ENCODE results near the gene ABHD16B. TPM values are rescaled to one million over a fixed set of nuclear protein-coding genes. Genes with fewer than 3 reads are reported as not detected.

The ABHD16B gene
- total and polyA plus RNA-seq, 2 of the 13 experiments (the other 11 are each of a cell fraction or from before 2014, with no cell fraction given) = not detected

DNA sequence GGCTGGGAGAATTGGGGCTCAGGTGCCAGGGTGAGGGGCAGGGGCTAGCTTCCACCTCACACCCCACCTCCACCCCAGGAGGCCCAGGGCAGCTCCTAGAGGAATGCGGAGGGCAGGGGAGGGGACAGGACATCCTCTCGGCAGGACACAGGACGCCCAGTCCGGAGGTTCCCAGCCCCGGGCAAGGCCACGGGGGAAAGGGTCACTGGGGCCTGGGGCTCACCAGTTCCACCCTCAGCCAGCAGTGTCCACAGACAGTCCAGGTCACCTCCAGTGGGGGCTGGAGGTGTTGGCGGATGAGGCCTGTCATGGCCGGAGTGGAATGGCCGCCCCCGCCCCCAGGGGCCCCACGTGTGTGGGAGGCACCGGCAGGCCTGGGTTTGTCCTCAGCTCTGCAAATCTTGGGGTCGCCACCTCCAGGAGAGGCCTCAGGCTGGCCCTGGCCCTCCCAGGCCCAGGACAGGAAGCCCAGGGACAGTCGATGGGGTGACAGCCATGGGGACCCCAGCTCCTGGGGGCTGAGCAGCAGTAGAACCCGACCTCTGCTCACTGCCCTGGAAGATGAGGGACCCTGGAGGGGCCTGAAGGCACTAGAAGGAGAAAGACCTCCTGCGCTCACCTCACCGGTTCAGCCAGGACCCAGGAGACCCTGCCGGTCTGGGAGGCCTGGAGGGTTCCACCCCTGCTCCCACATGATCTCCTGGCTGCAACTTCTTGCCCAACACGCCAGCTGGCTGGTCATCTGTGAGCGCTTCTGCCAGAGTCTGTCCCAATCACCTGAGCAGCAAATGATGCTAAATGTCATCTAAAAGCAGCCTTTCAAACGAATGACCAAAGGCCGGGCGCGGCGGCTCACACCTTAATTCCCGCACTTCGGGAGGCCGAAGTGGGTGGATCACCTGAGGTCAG is 13.0 kb upstream of the ABHD16B start (continued):
- TF ChIP-seq, protein P1, sequence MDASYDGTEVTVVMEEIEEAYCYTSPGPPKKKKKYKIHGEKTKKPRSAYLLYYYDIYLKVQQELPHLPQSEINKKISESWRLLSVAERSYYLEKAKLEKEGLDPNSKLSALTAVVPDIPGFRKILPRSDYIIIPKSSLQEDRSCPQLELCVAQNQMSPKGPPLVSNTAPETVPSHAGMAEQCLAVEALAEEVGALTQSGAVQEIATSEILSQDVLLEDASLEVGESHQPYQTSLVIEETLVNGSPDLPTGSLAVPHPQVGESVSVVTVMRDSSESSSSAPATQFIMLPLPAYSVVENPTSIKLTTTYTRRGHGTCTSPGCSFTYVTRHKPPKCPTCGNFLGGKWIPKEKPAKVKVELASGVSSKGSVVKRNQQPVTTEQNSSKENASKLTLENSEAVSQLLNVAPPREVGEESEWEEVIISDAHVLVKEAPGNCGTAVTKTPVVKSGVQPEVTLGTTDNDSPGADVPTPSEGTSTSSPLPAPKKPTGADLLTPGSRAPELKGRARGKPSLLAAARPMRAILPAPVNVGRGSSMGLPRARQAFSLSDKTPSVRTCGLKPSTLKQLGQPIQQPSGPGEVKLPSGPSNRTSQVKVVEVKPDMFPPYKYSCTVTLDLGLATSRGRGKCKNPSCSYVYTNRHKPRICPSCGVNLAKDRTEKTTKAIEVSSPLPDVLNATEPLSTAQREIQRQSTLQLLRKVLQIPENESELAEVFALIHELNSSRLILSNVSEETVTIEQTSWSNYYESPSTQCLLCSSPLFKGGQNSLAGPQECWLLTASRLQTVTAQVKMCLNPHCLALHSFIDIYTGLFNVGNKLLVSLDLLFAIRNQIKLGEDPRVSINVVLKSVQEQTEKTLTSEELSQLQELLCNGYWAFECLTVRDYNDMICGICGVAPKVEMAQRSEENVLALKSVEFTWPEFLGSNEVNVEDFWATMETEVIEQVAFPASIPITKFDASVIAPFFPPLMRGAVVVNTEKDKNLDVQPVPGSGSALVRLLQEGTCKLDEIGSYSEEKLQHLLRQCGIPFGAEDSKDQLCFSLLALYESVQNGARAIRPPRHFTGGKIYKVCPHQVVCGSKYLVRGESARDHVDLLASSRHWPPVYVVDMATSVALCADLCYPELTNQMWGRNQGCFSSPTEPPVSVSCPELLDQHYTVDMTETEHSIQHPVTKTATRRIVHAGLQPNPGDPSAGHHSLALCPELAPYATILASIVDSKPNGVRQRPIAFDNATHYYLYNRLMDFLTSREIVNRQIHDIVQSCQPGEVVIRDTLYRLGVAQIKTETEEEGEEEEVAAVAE (CRISPR knock-in tag; IDR thresholded peaks at IDR 0.05; ENCODE audit: borderline replicate concordance) = no peak
- peak; percentile 26; the same call in 1 of the 2 replicates for TF ChIP-seq TBX2 (CRISPR knock-in tag; IDR thresholded peaks at IDR 0.05; ENCODE audit: borderline replicate concordance)
- TF ChIP-seq TEAD2 (CRISPR knock-in tag; IDR thresholded peaks at IDR 0.05) = no peak
- TF ChIP-seq ZNF776 (CRISPR knock-in tag; IDR thresholded peaks at IDR 0.05) = no peak
- TF ChIP-seq HOXA7 (CRISPR knock-in tag; IDR thresholded peaks at IDR 0.05) = no peak
- TF ChIP-seq ZNF652 (CRISPR knock-in tag; IDR thresholded peaks at IDR 0.05; ENCODE audit: borderline replicate concordance, low read depth) = no peak
- no peak for TF ChIP-seq KLF11 (CRISPR knock-in tag; IDR thresholded peaks at IDR 0.05)
- TF ChIP-seq ZNF124 (CRISPR knock-in tag; IDR thresholded peaks at IDR 0.05) = 0 out of 2 replicates have a peak, but pooled peaks have one; percentile 23
- no peak for TF ChIP-seq SIX1 (CRISPR knock-in tag; IDR thresholded peaks at IDR 0.05; ENCODE audit: borderline replicate concordance)
- TF ChIP-seq, protein P2, sequence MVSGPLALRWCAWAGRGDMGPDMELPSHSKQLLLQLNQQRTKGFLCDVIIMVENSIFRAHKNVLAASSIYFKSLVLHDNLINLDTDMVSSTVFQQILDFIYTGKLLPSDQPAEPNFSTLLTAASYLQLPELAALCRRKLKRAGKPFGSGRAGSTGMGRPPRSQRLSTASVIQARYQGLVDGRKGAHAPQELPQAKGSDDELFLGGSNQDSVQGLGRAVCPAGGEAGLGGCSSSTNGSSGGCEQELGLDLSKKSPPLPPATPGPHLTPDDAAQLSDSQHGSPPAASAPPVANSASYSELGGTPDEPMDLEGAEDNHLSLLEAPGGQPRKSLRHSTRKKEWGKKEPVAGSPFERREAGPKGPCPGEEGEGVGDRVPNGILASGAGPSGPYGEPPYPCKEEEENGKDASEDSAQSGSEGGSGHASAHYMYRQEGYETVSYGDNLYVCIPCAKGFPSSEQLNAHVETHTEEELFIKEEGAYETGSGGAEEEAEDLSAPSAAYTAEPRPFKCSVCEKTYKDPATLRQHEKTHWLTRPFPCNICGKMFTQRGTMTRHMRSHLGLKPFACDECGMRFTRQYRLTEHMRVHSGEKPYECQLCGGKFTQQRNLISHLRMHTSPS (CRISPR knock-in tag; IDR thresholded peaks at IDR 0.05; ENCODE audit: low read depth) = no peak
- TF ChIP-seq PHF5A (CRISPR knock-in tag; IDR thresholded peaks at IDR 0.05; ENCODE audit: low read depth, unreplicated experiment) = no peak
- no peak for TF ChIP-seq ZNF772 (CRISPR knock-in tag; IDR thresholded peaks at IDR 0.05)
- no peak for TF ChIP-seq ZNF224 (CRISPR knock-in tag; IDR thresholded peaks at IDR 0.05)
- TF ChIP-seq, protein P3, sequence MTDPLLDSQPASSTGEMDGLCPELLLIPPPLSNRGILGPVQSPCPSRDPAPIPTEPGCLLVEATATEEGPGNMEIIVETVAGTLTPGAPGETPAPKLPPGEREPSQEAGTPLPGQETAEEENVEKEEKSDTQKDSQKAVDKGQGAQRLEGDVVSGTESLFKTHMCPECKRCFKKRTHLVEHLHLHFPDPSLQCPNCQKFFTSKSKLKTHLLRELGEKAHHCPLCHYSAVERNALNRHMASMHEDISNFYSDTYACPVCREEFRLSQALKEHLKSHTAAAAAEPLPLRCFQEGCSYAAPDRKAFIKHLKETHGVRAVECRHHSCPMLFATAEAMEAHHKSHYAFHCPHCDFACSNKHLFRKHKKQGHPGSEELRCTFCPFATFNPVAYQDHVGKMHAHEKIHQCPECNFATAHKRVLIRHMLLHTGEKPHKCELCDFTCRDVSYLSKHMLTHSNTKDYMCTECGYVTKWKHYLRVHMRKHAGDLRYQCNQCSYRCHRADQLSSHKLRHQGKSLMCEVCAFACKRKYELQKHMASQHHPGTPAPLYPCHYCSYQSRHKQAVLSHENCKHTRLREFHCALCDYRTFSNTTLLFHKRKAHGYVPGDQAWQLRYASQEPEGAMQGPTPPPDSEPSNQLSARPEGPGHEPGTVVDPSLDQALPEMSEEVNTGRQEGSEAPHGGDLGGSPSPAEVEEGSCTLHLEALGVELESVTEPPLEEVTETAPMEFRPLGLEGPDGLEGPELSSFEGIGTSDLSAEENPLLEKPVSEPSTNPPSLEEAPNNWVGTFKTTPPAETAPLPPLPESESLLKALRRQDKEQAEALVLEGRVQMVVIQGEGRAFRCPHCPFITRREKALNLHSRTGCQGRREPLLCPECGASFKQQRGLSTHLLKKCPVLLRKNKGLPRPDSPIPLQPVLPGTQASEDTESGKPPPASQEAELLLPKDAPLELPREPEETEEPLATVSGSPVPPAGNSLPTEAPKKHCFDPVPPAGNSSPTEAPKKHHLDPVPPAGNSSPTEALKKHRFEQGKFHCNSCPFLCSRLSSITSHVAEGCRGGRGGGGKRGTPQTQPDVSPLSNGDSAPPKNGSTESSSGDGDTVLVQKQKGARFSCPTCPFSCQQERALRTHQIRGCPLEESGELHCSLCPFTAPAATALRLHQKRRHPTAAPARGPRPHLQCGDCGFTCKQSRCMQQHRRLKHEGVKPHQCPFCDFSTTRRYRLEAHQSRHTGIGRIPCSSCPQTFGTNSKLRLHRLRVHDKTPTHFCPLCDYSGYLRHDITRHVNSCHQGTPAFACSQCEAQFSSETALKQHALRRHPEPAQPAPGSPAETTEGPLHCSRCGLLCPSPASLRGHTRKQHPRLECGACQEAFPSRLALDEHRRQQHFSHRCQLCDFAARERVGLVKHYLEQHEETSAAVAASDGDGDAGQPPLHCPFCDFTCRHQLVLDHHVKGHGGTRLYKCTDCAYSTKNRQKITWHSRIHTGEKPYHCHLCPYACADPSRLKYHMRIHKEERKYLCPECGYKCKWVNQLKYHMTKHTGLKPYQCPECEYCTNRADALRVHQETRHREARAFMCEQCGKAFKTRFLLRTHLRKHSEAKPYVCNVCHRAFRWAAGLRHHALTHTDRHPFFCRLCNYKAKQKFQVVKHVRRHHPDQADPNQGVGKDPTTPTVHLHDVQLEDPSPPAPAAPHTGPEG (CRISPR knock-in tag; IDR thresholded peaks at IDR 0.05) = no peak; the same call in 1 of the 2 replicates
- 0 out of 2 replicates have a peak, but pooled peaks have one; percentile 66 for TF ChIP-seq ZNF484 (CRISPR knock-in tag; IDR thresholded peaks at IDR 0.05; ENCODE audit: borderline replicate concordance, low read depth)
- no peak for TF ChIP-seq ZNF367 (CRISPR knock-in tag; IDR thresholded peaks at IDR 0.05; ENCODE audit: borderline replicate concordance)
- no peak for TF ChIP-seq ZNF557 (CRISPR knock-in tag; IDR thresholded peaks at IDR 0.05)

All from HepG2 (cell line).